ENCODE data around the gene SKI. TPM values are rescaled to one million over a fixed set of nuclear protein-coding genes. Genes with fewer than 3 reads are reported as not detected.

SKI gene
- total RNA-seq, 4 donors from 2014 or later, result 35.3 to 54.0 (median 47.3) TPM

GRCh38 chr1:2344744-2345296, 116.7 kb downstream of the SKI start:
- DNase-seq (ENCODE audit: low spot score) (no peak), ATAC-seq (ENCODE audit: low FRiP score) (no peak)
- no peak for TF ChIP-seq CTCF (IDR thresholded peaks at IDR 0.05)

GRCh38 chr1:2345297-2346075, 117.4 kb downstream of the SKI start:
- no peak for TF ChIP-seq CTCF (IDR thresholded peaks at IDR 0.05)
- ATAC-seq (ENCODE audit: low FRiP score), result no peak
- no peak for DNase-seq (ENCODE audit: low spot score)

- DNase-seq (ENCODE audit: low spot score) (no peak), ATAC-seq (ENCODE audit: low FRiP score) (no peak)
- TF ChIP-seq CTCF (IDR thresholded peaks at IDR 0.05), result no peak
These were observed 118.7 kb downstream of the SKI start for GRCh38 chr1:2346691-2347408.

GRCh38 chr1:2347409-2347785, 119.3 kb downstream of the SKI start:
- TF ChIP-seq CTCF (IDR thresholded peaks at IDR 0.05), result no peak
- ATAC-seq (ENCODE audit: low FRiP score), result no peak
- DNase-seq (ENCODE audit: low spot score), result no peak

- ATAC-seq (ENCODE audit: low FRiP score), result no peak
- no peak for TF ChIP-seq CTCF (IDR thresholded peaks at IDR 0.05)
- DNase-seq (ENCODE audit: low spot score), result no peak
These were observed 119.8 kb downstream of the SKI start for GRCh38 chr1:2347896-2348295.

- no peak for ATAC-seq (ENCODE audit: low FRiP score)
- TF ChIP-seq CTCF (IDR thresholded peaks at IDR 0.05), result no peak
- no peak for DNase-seq (ENCODE audit: low spot score)
These were observed 120.5 kb downstream of the SKI start for GRCh38 chr1:2348346-2349325.

Data from omental fat pad (tissue), 4 donors.